ENCODE results near the gene SCPEP1. TPM values are rescaled to one million over a fixed set of nuclear protein-coding genes. Genes with fewer than 3 reads are reported as not detected.
A peak's percentile ranks its signal among the peaks of the same experiment; 100 is the strongest.
"Not testable (repeated sequence)": the region's sequence is repeated elsewhere in the genome, so short reads cannot be mapped to it uniquely, and the experiment has no call there.

The SCPEP1 gene
- total RNA-seq, 1 donor: 55.6 TPM

GRCh38 chr17:56945938-56946505 lies 31.9 kb upstream of the SCPEP1 start:
- H3K4me3 ChIP-seq (ENCODE audit: low read depth, low read length): no peak overlapping the region
- no peak for DNase-seq (ENCODE audit: low read depth)
- TF ChIP-seq, protein P1, sequence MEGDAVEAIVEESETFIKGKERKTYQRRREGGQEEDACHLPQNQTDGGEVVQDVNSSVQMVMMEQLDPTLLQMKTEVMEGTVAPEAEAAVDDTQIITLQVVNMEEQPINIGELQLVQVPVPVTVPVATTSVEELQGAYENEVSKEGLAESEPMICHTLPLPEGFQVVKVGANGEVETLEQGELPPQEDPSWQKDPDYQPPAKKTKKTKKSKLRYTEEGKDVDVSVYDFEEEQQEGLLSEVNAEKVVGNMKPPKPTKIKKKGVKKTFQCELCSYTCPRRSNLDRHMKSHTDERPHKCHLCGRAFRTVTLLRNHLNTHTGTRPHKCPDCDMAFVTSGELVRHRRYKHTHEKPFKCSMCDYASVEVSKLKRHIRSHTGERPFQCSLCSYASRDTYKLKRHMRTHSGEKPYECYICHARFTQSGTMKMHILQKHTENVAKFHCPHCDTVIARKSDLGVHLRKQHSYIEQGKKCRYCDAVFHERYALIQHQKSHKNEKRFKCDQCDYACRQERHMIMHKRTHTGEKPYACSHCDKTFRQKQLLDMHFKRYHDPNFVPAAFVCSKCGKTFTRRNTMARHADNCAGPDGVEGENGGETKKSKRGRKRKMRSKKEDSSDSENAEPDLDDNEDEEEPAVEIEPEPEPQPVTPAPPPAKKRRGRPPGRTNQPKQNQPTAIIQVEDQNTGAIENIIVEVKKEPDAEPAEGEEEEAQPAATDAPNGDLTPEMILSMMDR (IDR thresholded peaks at IDR 0.05; ENCODE audit: insufficient read depth, low read length): no peak

DNA sequence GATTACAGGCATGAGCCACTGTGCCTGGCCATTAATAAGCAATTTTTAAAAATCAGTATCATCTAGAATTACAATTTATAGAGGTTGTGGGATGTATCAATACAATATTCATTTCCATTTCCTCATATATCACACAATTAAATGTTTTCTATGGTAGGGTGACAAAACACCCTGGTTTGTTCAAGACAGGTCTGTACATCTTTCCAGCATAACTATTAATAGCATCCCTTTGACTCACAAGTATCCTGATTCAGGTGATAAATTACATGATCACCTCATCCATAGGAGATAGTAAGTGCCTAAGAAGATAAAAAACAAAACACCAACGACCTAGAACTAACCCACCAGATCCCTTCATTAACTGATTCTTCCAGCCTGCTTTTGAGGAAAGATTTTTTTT lies 30.2 kb upstream of the SCPEP1 start:
- no peak overlapping the region for H3K4me3 ChIP-seq (ENCODE audit: low read depth, low read length)
- TF ChIP-seq, protein P1 (IDR thresholded peaks at IDR 0.05; ENCODE audit: insufficient read depth, low read length): no peak
- DNase-seq (ENCODE audit: low read depth): no peak

DNA sequence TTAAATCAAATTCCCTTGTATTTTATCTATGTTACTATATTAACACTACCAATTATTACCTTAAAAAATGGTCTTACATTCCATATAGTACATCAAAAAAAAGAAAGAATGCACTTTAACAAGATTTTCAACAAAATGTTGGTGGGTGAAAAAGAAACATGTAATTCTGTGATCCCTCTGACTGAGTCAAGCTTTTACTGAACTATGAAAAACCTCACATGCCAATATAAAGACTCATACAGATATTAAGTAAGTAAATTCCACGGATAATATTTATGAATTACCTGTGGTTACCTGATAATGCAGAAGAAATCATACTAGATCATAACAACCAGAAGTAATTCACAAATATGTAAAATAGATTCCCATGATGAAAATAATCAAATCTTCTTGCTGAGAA lies 29.4 kb upstream of the SCPEP1 start:
- TF ChIP-seq, protein P1 (IDR thresholded peaks at IDR 0.05; ENCODE audit: insufficient read depth, low read length): no peak
- DNase-seq (ENCODE audit: low read depth): no peak

DNA sequence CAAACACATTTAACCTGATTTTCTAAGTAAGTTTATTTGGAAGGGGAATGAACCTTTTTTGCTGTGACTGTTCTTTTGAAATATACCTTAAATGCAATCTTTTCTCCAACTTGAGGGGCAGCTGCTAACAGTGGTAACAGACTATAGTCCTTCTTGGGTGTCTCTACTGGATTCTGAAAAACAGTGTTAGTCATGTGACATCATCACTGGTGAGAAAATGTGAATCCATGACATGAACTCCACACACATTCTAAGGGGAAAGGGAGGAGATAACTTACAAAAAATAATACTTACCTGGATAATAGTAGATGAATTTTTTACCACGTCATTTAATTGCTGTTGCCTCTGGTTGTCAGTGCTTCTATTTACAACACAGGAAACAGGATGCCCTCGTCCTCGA lies 28.3 kb upstream of the SCPEP1 start:
- TF ChIP-seq, protein P1 (IDR thresholded peaks at IDR 0.05; ENCODE audit: insufficient read depth, low read length): no peak
- H3K4me3 ChIP-seq (ENCODE audit: low read depth, low read length): no peak overlapping the region
- no peak for DNase-seq (ENCODE audit: low read depth)

More for the DNA sequence above, 29.4 kb upstream of the SCPEP1 start:
- H3K4me3 ChIP-seq (ENCODE audit: low read depth, low read length): no peak overlapping the region

GRCh38 chr17:56956992-56957391 lies 20.9 kb upstream of the SCPEP1 start:
- TF ChIP-seq, protein P1 (IDR thresholded peaks at IDR 0.05; ENCODE audit: insufficient read depth, low read length): no peak
- H3K4me3 ChIP-seq (ENCODE audit: low read depth, low read length): no peak overlapping the region
- DNase-seq (ENCODE audit: low read depth): no peak

DNA sequence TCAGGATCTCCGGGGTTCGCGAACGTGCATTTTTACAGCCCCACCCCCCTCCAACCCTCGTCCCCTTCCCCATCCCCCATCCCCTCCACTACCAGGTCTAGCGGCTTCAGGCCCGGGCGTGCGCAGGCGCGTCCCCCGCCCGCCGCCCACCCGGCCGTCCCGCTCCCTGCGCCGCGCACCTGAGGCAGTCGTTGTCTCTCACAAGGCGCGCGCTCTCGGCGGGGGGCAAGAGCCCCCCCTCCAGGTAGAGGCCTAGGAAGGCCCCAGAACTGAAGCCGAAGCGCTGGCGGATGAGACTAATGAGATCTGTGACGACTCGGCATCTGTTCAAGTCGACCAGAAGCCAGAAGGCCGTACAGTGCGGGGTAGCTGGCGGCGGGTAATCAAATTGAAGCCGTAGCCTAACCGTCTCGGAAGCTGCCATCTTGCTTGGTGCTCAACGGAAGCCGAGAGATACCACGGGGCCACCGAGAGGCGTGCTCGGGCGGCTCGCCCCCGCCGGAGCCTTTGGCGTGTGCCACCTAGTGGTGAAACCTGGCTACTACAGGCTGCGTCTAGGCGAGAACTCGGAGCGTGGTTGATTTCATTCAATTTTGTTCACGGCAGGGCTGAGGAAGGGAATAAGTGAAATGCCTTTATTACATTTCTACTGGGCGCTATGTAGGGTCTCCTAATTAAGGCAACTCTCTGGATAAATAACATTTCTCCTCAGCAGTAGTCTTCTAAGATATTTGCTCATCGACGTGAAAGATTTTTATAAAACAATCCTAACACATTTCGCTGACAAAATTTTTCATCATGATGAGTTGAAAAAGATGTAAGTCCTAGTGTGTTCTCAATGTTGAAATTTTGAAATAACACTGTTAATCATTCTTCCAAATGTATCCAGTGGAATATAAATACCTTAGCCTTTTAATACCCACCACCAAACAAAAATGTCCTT lies 17.1 kb upstream of the SCPEP1 start, which contains the start of gene COIL:
Gene COIL (minus strand): TSS at position 455 of the 943 bp plus-strand sequence. CDS start 31 bp downstream, at position 424.
- TF ChIP-seq, protein P1 (IDR thresholded peaks at IDR 0.05; ENCODE audit: insufficient read depth, low read length): peak; percentile 99
- peak; percentile 90 for DNase-seq (ENCODE audit: low read depth)
- H3K4me3 ChIP-seq (ENCODE audit: low read depth, low read length): peak within 1 kb of the TSS; percentile 87

GRCh38 chr17:56965241-56965640 lies 12.7 kb upstream of the SCPEP1 start:
- H3K4me3 ChIP-seq (ENCODE audit: low read depth, low read length); DNase-seq (ENCODE audit: low read depth): not testable (repeated sequence)

DNA sequence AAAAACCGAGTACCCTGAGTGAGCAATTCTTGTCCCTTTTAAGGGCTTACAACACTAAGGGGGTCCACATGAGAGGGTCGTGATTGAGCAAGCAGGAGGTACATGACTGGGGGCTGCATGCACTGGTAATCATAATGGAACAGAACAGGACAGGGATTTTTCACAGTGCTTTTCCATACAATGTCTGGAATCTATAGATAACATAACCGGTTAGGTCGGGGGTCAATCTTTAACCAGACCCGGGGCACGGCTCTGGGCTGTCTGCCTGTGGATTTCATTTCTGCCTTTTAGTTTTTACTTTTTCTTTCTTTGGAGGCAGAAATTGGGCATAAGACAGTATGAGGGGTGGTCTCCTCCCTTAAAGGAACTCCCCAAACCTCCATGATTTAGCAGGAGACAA lies 12.2 kb upstream of the SCPEP1 start:
- not testable (repeated sequence) for DNase-seq (ENCODE audit: low read depth); H3K4me3 ChIP-seq (ENCODE audit: low read depth, low read length)
